Nasal cavity respiratory epithelium epithelial cell of viscerocranial mucosa (primary cell): ENCODE results near the gene UBC. TPM values are rescaled to one million over a fixed set of nuclear protein-coding genes. Genes with fewer than 3 reads are reported as not detected.

Source experiments
- total RNA-seq: library from RNA; depleted of rRNA; stranded (reverse); fragments of >200 nt; gene quantifications from 2 replicates; pipeline ENCODE4 v1.2.3, GENCODE V29; 2014

Gene UBC
- total RNA-seq, result 2,559 and 3,432 TPM in 2 replicates

GRCh38 chr12:124914392-124915238 is at the start of gene UBC:
Gene UBC, minus strand, starts transcription at chr12:124914650. Its CDS starts 879 bp downstream, at chr12:124913771.

GRCh38 chr12:124863416-124864325 is 50.8 kb downstream of the UBC start, which contains the start of gene SCARB1:
Gene SCARB1, minus strand, starts transcription at chr12:124863864. Its CDS starts 144 bp downstream, at chr12:124863720.

Other genes with a start within 250 kb of the UBC start
- 9.9 and 40.1 TPM in 2 replicates for gene SCARB1, start 50.8 kb downstream of the UBC start, total RNA-seq
- 13.3 and 28.4 TPM in 2 replicates for gene DHX37, start 74.5 kb upstream of the UBC start, total RNA-seq
- 15.4 and 20.8 TPM in 2 replicates for gene BRI3BP, start 79.0 kb upstream of the UBC start, total RNA-seq
- 37.7 and 39.3 TPM in 2 replicates for gene AACS, start 150.8 kb upstream of the UBC start, total RNA-seq